ENCODE data around the gene PRKG1. TPM values are rescaled to one million over a fixed set of nuclear protein-coding genes. Genes with fewer than 3 reads are reported as not detected.

Gene PRKG1
- total and polyA plus RNA-seq, 2 of the 4 experiments (the other 2 are of a cell fraction), result 3.5 to 18.3 TPM

DNA sequence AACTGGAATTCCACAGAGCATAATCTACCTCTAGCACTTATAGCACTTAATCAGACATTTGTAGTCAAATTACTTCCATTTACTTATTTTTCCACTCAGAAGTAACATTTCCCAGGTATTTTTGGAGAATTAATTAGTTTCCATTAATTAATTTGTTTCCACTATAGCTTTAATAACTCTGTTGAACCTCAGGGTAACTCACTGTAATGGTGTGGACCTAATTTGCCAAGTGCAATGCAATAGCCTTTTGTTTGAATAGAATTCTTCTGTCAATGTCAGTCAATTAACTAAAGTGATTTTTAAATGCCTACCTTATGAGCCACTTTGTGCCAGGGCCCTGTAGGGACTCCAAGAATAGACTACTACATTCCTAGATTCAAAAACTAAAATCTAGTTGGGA is 509.7 kb downstream of the PRKG1 start:
- Histone ChIP-seq H3K9me1 (ENCODE audit: insufficient read depth, low read length) (no peaks in the 10 kb centered on the region), H2AK5ac (ENCODE audit: low read depth, low read length) (no peak overlapping the region), H3K36me3 (ENCODE audit: control insufficient read depth, insufficient read depth, low read length) (no peaks in the 10 kb centered on the region), H3K9ac (ENCODE audit: low read depth, low read length) (no peak overlapping the region), H3K79me1 (ENCODE audit: low read depth in 1 of 2, low read length in 2 of 2) (no peaks in the 10 kb centered on the region), H2AFZ (replicated peaks; ENCODE audit: low read length, poor library complexity) (no peak overlapping the region), H2BK15ac (ENCODE audit: low read depth, low read length) (no peak overlapping the region), H3K14ac (replicated peaks; ENCODE audit: low read depth, low read length) (no peak overlapping the region), H2BK120ac (ENCODE audit: low read depth, low read length) (no peak overlapping the region), H2AK9ac (replicated peaks; ENCODE audit: low read depth, low read length, poor library complexity) (no peak overlapping the region), H3K4ac (ENCODE audit: low read depth, low read length) (no peak overlapping the region), H3K9me3 (ENCODE audit: control insufficient read depth, insufficient read depth, low read length) (peaks cover 3% of the 10 kb centered on the region; the same call in 1 of the 2 replicates), H3K4me2 (ENCODE audit: low read depth, low read length) (no peak overlapping the region), H4K20me1 (ENCODE audit: insufficient read depth, low read length) (no peaks in the 10 kb centered on the region), H4K91ac (ENCODE audit: insufficient read depth, low read depth, low read length) (no peak overlapping the region), H3K27me3 (ENCODE audit: control insufficient read depth, insufficient read depth, low read length) (no peaks in the 10 kb centered on the region), H3K27ac (ENCODE audit: insufficient read depth, low read length) (no peak overlapping the region), H3K23ac (ENCODE audit: low read depth, low read length) (no peak overlapping the region), H3K18ac (ENCODE audit: low read depth, low read length) (no peak overlapping the region), H2BK20ac (ENCODE audit: low read depth, low read length) (no peak overlapping the region), H4K8ac (ENCODE audit: low read depth in 2 of 2, low read length in 2 of 2) (no peak overlapping the region), H4K5ac (ENCODE audit: low read depth, low read length) (no peak overlapping the region), H3K4me3 (ENCODE audit: insufficient read depth, low read depth, low read length) (no peak overlapping the region), H3K56ac (ENCODE audit: extremely low read depth, insufficient read depth, low read length) (no peak overlapping the region), H3K4me1 (ENCODE audit: control insufficient read depth, insufficient read depth, low read length) (no peaks in the 10 kb centered on the region), H2BK5ac (ENCODE audit: low read depth, low read length, poor library complexity, severe bottlenecking) (no peak overlapping the region)
- CTCF ChIA-PET, result no interaction called here
- DNase-seq (no peak), ATAC-seq (ENCODE audit: low read depth) (no peak)
- TF ChIP-seq RAD21 (IDR thresholded peaks at IDR 0.05; ENCODE audit: low read length) (no peak), MAZ (IDR thresholded peaks at IDR 0.05; ENCODE audit: borderline replicate concordance, low read depth, low read length) (no peak), RFX5 (IDR thresholded peaks at IDR 0.05; ENCODE audit: low read depth, low read length) (no peak), RCOR1 (IDR thresholded peaks at IDR 0.05; ENCODE audit: insufficient replicate concordance, low read length) (no peak), CHD1 (IDR thresholded peaks at IDR 0.05; ENCODE audit: low read depth, low read length) (no peak), ELK1 (IDR thresholded peaks at IDR 0.05; ENCODE audit: borderline replicate concordance, low read depth, low read length) (no peak), MAFK (IDR thresholded peaks at IDR 0.05; ENCODE audit: low read depth, low read length) (no peak), SMC3 (IDR thresholded peaks at IDR 0.05; ENCODE audit: low read depth, low read length) (no peak), CEBPB (IDR thresholded peaks at IDR 0.05; ENCODE audit: low read depth, low read length) (no peak), POLR2A (IDR thresholded peaks at IDR 0.05; ENCODE audit: low read depth, low read length) (no peak), NFE2L2 (IDR thresholded peaks at IDR 0.05; ENCODE audit: low read depth, low read length) (no peak), BHLHE40 (IDR thresholded peaks at IDR 0.05; ENCODE audit: low read depth, low read length) (no peak)
- BruUV-seq (replicated peaks), result no TSS peak
- in situ Hi-C loops (cut with MboI; ENCODE audit: low sequenced_read_pairs), result no loop called here
- intact Hi-C loops (cut with micrococcal nuclease), result no loop called here
- POLR2A ChIA-PET (ENCODE audit: unreplicated experiment), result no interaction called here
- dilution Hi-C loops (cut with HindIII; ENCODE audit: low sequenced_read_pairs, unreplicated experiment), result no loop called here
